IPS DF 19.7 (cell line): ENCODE measurements around the gene PPM1H.

Experiments
- DNase-seq: peaks from one replicate; pipeline ENCODE4 v3.0.0-alpha.2; 2013; ENCODE audit warnings: low read depth, low spot score

Gene PPM1H

DNA sequence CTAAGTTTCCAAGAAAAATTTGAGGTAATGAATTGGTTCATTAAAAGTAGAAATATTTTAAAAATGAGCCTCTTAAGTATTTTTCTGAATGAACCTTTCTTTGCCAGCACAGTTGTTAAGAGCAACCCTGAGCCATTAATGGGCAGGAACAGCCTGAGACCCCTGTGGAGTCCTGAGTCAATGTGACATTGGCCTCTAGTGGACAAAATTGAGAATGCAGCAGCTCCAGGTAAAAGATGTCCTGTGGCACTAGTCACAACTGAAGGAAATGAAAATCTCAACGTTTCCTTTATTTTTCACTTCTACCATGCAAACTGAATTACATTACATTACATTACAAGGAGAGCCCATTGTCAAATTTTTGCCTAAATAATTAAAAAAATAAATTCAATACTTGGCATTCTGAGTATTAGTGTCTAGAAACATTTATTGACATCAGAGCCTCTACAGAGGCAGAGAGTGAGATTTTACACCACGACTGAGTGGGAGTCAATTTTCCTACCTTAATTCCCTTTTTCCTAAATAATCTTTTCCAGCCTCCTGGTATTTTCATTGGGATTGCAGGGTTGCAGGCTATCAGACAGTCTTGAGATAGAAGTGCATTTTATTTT is 135.7 kb downstream of the PPM1H start:
- DNase-seq: peak; percentile 78

DNA sequence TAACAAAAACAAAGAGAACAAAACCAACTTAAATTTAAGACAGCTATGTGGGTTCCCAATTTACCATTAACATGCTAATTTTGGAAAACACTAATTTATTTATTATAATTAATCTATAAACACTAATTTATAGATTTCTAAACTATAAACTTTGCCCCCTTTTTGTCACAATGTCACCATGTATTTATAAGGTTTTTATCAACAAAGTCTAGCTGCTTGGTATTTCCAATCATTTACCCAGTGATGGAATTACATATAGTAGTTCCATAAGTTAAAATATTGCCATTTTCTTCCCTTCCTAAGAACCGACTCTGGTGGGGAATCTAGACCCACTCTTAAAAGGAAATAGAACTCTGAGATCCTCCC is 140.7 kb downstream of the PPM1H start:
- no peak for DNase-seq

DNA sequence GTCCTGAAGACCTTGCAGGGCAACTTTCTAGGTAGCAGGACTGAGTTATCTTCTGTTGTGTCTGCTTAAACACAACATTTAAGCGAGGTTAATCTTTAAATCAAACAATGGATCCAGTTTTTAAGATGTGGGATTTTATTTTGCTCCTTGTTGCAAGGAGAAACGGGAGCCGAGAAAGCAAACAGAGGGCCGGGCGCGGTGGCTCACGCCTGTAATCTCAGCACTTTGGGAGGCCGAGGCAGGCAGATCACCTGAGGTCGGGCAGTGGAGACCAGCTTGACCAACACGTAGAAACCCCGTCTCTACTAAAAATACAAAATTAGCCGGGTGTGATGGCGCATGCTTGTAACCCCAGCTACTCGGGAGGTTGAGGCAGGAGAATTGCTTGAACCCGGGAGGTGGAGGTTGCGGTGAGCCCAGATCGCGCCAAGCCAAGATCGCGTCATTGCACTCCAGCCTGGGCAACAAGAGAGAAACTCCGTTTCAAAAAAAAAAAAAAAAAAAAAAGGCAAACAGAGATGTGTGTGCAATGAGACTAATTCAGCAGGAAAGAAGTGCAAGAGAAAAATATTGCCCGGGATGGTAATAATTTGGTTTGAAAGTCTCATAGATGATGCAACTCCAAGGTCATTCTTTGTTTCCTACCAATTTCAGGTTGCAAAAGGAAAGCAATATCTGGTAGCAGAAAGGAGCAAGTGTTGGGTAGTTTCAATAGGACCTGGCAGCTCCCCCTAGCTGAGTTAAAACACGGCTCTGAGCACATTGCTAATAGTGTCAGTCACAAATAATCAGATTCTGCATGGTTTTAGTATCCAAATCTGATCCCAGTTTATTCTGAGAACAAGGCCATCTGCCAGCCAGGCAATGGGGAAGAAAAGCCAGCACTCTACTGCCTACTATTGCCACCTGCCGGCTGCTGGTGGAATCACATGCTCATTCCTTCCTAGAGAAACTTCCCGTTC is 141.4 kb downstream of the PPM1H start:
- no peak for DNase-seq

DNA sequence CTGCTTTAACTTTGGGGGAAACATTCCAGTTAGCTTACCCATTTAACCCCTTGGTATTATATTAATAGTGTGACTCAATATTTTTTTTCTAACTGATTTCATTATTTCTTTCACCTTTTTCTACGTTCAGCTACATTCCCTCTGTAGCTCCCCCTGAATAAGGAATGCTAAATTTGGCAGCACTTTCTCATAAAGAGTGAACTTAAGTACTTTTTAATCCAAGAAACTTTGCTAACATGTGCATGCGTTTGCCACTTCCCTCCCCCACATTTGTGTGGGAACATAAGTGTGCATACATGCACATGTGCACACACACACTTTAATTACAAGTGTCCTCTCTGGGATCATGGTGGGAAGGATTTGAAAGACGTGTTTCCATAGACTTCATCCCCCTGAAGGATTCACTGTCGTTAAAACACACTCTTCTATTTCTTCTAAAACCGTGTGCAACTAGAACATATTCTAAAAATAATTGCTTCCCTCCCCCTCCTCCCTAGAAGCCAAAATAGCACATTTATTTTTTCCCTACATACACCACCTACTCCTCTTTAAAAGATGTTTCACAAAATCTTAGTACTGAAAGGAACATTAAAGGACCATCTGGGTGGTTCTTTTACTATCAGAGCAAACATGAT is 142.6 kb downstream of the PPM1H start:
- DNase-seq: no peak

DNA sequence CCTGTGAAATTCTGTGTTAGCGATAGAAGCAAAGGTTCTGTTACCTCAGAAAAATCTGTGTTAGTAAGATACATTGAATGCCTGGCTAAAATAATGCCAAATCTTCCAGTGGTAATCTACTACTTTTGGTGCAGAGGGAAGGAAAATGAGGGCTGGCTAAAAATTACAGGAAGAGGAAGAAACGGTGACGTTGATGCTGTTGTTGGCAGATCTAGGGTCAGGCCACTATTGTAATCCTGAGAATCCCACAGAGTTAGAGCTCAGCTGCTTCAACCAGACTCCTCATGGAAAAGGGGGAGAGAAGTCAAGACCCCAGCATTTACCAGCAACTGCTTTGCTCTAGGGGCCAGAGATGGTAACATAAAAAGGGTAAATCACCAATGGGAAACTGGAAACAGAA is 145.1 kb downstream of the PPM1H start:
- no peak for DNase-seq

DNA sequence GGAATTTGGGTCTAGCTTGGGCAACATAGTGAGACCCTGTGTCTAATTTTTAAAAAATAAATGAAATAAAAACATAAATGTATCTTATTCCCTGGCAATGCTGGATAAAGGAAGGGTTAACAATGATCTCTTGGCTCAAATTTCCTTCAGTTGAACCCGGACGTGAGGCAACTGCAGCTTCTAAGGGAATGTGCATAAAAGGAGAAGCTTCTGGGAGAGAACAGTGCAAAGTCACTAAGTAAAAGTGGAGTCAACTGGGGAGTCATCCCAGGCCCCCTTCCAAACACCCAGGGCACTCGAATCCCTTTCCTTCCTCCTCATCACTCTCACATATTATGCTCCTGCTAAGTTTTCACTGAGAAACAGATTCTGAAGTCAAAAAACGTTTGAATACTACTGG is 147.3 kb downstream of the PPM1H start:
- no peak for DNase-seq

DNA sequence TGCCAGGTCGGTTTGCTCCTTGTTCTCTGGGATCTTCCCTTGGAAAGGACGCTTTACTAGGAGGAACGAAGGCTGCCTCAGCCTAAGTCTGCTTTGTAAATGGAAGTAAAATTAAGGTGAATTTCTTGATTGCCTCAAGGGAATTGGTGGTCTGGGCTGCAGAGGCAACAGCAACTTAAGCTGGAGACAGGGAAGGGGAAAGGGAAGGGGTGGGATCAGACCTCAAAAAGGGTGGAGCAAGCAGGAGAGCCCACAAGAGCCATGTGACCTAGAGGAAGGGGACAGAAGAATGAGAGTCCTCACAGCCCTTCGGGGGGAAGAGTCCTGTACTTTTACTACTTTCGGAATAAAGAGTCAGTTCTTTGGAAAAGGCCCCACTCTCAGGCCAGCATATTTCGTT is 147.9 kb downstream of the PPM1H start:
- DNase-seq: no peak

DNA sequence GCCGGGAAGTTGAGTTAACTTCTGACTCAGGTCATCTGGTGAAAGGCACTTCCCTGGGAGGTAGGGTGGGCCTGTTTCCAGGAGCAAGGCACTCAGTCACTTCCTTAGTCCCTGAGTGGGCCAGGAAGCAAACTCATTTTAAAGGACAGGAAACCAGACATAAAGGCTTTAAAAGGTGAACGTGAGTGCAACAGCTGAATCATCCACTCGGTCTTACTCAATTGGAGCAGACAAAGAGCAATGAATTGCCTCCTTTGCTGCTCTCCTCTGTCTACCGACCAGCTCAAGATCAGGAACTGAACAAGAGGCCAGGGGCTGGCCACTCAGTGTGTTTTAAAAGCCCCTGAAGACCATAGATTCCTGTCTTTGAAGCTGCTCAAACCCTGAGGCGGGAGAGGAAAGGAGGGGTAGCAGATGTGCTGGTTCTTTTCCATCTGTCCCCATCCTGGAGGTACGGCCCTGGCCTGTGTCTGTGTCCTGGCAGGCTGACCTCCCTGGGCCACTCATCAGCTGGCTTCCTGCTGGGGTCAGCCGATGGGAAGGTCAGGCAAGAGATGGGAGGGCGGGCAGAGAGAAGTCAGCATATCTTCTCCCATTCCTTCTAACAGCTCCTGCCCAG is 148.9 kb downstream of the PPM1H start:
- DNase-seq: no peak

DNA sequence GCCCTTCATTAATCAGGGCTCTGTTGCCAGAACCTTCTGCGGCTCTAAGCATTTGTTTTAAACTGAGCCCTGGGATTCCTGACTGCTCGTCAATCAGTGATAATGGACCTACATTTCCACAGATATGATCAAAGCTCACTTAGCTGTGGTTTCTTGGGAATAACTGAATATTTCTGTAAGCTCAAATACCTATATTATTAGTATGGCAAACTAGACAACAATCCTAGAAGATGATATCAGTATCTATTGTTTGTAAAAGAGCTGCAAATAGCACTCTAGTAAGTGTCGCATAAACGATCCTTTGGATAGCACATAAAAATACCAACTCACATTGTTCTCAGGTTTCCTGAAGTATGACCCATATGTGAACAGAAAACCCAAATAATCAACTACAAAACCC is 150.4 kb downstream of the PPM1H start:
- DNase-seq: no peak

DNA sequence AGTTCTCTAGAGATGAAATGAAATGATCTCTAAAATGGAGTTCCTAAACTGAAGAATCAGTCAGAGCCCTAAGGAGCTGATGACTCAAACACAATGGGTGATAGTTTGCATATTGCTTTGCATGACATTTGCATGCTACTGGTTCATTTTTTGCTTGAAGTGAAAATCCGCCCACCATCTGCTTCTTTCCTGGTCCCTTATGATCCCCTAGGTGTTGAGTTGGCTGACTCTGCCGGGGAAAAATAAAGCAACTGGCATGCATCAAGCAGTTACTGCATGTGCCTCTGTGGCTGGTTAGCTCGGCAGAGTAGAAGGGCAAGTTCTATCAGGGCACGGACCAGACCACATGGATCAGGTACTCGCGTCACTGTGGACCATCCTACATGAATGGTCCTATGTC is 151.1 kb downstream of the PPM1H start:
- no peak for DNase-seq

DNA sequence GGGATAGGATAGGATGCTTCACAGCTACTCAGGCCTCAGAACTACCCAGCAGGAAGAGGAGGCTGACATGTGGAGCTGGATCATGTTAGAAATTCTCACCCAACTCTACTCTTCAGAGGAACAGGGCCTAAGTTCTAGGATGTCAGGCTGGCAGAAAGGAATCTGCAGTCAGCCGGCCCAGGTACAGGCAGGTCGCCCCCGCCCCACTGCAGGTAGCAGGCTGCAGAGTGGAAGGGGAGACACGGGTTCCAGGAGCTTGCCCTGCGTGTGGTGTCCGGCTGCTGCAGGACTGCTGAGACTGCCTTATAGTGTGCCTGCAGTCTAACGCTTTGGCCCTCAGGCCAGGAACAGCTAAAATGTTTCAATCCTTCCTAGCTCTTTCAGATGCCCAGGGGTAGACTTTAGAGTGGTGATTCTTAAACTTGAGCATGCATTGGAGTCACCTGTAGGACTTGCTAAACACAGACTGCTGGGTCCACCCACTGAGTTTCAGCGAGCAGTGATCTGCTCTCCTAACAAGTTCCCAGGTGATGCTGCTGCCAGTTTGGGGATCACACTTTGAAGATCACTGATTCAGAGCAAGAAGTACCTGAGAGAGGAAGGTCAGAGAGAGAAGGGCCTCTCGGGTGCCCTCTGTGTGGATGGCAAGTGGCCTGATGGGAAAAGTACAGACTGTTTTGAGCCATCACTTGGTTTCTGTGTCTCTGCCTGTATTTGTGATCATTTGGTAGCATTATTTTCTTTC is 153.6 kb downstream of the PPM1H start:
- DNase-seq: no peak

DNA sequence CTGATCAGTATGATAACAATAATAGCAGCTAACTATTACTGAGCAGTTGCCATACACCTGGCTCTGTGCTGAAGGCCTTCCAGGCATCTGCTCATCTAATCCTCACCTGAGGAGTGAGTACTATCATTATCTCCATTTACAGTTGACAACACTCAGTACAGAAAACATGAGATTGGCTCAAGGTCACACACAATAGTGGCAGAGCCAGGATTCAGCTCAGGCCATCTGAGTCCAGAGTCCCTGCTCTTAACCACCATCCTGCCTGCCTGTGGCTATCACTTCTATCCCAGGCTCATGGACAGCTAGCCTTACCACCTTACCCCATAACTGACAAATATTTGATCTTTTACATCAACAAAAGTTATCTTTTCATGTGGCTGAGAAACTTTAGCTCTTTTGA is 155.5 kb downstream of the PPM1H start:
- no peak for DNase-seq

DNA sequence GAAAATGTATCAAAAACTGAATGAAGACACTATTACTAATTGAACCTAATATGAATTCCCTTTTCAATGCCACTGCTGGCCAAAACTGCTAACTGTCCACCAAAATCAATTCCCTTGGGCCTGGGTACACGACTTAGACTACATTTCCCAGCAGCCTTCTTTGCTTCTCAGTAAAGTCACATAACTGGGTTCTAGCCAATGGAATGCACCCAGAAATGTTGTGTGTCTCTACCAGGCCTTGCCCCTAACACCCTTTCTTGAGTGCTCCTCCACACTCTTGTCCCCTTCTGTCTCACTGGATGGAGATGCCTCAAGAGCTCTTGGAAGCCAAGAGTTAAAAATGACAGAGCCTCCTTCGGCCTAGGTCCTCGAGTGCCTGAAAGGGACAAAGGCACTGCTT is 156.8 kb downstream of the PPM1H start:
- DNase-seq: no peak

DNA sequence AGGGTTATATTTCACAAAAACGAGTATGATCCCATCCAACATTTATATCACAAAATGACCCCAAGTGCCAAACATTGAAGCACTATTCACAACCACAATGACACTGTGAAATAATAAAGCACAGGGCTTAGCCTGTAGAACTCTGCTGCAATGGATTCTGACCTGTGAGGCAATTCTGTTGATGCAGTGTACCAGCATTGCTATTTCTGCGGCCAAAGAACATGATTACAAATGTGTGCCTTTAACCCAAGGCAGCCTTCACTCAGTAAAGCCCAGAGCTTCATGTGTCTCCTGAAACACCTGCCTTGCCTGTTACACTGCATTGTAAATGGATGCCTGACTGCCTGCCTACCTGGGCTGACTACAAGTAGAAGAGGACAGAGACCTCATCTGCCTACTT is 158.0 kb downstream of the PPM1H start:
- DNase-seq: no peak

DNA sequence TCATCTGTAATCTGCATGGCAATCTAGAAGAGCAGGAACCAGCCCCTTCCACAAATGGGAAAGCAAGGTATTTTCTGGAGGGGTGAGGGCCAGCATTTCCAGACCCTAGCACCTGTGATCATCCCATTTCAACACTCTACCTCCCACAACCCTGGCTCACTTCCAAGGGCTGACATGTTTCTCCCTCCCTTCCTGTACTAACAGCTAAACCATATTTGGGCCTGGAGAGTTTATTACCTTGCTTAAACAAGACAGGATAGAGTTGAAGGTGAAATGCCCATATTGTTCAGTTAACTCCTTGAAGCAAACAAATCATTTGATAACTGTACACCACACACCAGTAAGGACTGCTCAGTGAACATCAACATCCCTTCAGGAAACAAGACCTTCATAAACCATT is 158.4 kb downstream of the PPM1H start:
- DNase-seq: no peak

DNA sequence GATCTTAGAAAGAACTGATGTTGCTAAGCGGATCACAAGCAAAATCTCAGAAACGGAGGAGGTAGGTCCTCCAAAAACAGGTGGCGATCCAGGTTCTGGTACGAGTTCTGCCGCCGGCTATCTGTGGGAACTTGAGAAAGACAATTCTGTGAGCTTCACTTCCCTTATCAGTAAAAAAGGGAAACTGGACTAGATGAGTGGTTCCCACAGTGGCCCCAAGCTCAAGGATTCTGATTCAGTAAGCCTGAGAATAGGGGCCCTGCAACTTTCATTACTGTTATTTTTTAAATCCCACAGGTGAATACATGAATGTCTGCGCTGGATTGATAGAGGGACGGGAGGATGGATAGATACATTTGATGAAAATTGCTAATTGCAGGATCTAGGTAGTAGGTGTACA is 160.2 kb downstream of the PPM1H start:
- no peak for DNase-seq

DNA sequence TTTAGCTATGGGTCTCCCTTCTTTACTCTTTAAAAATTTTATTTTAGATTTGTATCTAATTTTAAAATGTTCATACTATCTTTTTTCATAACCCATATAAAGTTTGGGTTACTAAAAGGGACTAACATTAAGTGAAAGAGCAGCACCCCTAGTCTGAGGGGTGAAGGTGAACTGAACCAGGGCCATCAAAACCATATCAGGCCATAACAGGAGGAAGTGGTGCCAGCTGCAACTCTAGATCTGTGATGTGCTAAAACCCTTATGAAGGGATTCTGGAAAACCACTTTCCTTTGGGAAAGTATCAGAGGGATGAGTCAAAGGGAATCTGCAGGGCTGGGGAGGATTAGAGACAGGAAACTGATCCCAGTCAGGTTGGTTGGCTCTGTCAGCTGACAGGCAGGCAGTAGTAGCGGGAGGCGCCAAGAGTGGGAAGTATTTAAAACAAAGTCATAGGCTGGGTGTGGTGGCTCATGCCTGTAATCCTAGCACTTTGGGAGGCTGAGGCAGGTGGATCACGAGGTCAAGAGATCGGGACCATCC is 162.5 kb downstream of the PPM1H start:
- DNase-seq: no peak

DNA sequence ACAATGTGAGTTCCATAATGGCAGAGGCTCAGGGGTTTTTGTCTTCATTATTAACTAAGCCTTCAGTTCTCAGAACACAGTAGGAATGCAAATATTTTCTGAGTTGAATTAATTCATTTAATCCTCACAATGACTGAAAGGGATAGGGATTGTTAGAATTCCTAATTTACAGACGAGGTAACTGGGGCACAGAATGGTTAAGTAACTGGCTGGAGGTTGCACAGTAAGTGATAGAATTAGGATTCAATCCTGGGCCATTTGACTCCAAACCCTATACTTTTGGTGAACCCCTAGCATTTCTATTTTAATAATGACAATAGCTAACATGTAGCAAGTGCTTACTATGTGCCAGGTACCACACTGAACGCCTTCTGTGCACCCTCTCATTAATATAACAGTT is 163.1 kb downstream of the PPM1H start:
- DNase-seq: no peak

DNA sequence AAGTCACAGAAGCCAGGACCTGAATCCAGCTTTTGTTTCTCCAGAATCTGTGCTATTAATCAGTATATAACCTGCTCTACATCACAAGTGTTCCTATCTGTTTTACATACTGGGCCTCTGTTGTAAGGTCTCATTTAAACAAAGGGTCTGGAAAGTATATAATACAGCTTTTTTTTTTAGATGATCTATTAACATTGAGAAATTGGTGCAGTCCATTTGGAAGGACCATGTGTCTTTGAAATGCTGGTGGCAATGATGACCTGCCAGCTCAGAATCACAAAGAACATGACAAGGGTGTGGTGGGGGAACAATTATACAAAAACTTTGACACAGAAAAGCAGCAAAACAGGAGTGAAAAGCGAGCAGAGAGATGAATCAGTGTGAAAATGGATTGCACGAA is 164.6 kb downstream of the PPM1H start:
- DNase-seq: no peak

DNA sequence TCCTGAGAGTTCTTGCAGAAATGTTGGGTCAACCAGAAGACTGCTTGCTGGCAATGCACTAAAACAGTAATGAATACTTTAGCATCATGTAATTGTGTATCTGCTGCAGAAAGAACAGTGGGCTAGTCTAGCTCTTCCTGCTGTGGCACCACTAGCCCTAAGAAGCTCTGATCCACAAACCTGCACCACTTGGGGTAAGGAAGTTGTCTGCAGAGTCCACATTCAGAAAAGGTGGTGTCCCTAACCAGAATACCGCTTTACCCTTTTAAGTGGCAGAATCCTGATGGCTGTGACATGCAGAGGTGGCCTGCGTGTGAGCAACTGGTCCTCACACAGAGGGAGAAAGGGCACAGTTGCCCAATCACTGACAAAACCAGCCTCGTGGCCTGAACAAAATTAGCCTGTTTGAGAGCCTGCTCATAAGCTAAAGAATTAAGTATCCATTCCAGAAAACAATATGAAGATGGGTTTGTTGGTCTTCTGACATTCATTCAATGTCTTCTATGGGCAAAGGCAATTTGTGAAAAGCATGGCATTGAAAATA is 165.8 kb downstream of the PPM1H start:
- DNase-seq: no peak

DNA sequence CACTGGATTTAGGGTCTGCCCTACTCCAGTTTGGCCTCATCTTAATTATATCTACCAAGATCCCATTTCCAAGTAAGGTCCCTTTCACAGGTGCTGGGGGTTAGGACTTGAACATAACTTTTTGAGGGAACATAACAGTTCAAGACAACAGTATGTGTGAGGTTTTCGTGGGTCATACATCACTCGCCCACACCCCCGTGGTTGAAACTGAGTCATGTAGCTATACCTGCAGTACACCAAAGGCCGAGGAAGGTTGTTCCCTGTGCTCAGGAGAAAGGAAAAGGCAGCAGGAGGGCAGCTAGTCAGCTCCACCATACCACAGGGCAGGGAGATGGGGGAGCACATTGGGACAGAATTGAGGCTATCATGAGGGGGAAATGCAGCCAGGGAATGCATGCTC is 167.0 kb downstream of the PPM1H start:
- DNase-seq: no peak
